Renal pelvis (tissue), 12 donors: ENCODE measurements around the gene SLC2A9. TPM values are rescaled to one million over a fixed set of nuclear protein-coding genes. Genes with fewer than 3 reads are reported as not detected.

ENCODE experiments used
- DNase-seq: peaks from one replicate; pipeline ENCODE4 v3.0.0-alpha.2; 2013
- long read RNA-seq, 16 experiments: transcript quantifications; one replicate each; lab custom pipeline, GENCODE V29; 2026
- polyA plus RNA-seq, 3 donors: library from polyadenylated mRNA; unstranded; fragments of 120-200 nt; gene quantifications; one replicate each; pipeline ENCODE4 v1.2.1, GENCODE V29; 2013; ENCODE audit not compliant: insufficient read length in 3 of 3

The SLC2A9 gene
- polyA plus RNA-seq = 10 to 100 TPM; 10.0 to 13.3 (median 10.3) TPM
- long read RNA-seq, donor 1 = 0 reads
- long read RNA-seq, donor 2, partial matches to known transcripts = 0 of 2 reads
- long read RNA-seq, donor 2, other reads (novel, unspliced or antisense) = 0 of 2 reads
- long read RNA-seq, donor 3 = 0 reads
- long read RNA-seq, donor 4, partial matches to known transcripts = 0 of 1 reads
- long read RNA-seq, donor 4, other reads (novel, unspliced or antisense) = 0 of 1 reads
- long read RNA-seq, donor 5, partial matches to known transcripts = 0 of 1 reads
- long read RNA-seq, donor 5, other reads (novel, unspliced or antisense) = 0 of 1 reads
- long read RNA-seq, donor 6, partial matches to known transcripts = 0 of 1 reads
- long read RNA-seq, donor 6, other reads (novel, unspliced or antisense) = 0 of 1 reads
- long read RNA-seq, donor 7, partial matches to known transcripts = 0 of 4 reads
- long read RNA-seq, donor 7, other reads (novel, unspliced or antisense) = 0 of 4 reads
- long read RNA-seq, donor 8 = 0 reads
- long read RNA-seq, donor 9 = 0 reads
- long read RNA-seq, donor 10, partial matches to known transcripts = 0 of 1 reads
- long read RNA-seq, donor 10, other reads (novel, unspliced or antisense) = 0 of 1 reads
- long read RNA-seq, donor 11 = 0 reads
- long read RNA-seq, donor 12, partial matches to known transcripts = 0 of 1 reads
- long read RNA-seq, donor 12, other reads (novel, unspliced or antisense) = 0 of 1 reads
- long read RNA-seq, donor 13 = 0 reads
- long read RNA-seq, donor 14 = 0 reads
- long read RNA-seq, donor 15, partial matches to known transcripts = 0 of 1 reads
- long read RNA-seq, donor 15, other reads (novel, unspliced or antisense) = 0 of 1 reads
- long read RNA-seq, donor 16, partial matches to known transcripts = 0 of 1 reads
- long read RNA-seq, donor 16, other reads (novel, unspliced or antisense) = 0 of 1 reads

GRCh38 chr4:10020871-10021652 is at the start of gene SLC2A9:
Gene SLC2A9 (minus strand): TSS chr4:10021497. CDS start chr4:10021429, 68 bp downstream.
- no peak for DNase-seq

DNA sequence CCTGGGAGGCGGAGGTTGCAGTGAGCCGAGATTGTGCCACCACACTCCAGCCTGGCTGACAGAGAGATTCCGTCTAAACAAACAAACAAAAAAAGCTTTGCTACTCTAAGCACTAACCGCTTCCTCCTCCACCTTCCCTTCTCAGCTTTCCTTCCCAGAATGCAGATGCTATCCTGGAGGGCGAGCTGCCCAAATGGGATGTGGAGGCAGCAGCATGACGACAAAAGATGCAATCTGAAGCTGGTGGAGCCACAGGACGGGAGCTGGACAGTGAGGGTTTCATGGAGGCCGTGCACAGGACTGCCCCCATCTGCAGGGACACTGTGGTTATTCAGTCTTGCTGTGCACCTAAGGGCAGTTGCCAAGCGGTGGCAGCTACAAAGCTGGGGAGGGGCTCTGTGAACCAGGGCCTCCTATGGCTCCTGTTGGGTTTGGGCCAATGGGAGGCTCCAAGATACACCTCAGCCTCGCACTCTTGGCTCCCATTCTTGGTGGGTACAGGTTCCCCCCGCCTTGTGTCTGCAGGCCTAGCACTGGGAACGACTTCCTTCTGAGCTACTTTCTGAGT is 47.9 kb upstream of the SLC2A9 start:
- no peak for DNase-seq

DNA sequence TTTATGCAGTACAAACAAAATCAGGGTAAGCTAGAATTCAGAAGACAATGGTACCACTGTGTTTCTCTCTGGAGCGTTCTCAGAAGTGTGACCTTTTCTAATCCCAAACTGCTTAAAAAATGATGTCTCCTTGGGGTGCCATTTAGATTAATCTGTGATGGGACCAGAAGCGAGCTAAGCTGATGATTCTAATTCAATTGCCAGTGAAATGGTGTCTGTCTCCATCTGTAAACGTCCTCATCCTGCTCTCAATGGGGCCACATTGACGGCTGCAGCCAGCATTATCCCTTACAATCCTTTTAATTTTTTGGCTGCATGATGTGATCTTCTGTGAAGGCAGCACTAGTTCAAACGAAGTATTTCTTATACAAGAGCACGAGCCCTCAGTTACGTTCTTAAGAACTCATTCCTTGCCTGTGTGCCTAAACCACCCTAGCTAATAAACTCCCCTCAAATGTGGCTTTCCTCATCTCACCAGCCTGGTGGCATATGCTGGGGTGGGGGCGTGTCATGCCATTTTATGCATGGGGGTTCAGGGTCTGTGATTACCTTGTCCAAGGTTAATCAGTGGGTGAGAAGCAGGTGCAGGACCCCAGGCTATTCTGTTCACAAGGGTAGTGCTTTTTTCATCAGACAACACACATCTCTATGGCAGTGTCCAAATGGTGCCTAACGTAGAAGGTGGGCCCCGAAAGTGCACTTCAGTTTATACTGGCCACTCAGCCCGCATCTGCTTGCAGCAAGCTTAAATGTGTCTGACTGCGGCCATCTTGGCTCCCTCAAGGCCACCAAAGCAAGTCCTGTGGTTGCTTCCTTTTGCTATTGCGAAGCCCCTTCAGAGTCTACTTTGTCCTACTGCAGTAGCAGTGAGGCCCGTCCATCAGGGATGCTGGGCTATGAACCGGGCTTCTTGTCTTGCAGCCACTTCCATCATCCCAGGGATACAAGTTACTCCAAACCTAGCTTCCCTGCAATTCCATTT is 45.7 kb upstream of the SLC2A9 start:
- DNase-seq = no peak

DNA sequence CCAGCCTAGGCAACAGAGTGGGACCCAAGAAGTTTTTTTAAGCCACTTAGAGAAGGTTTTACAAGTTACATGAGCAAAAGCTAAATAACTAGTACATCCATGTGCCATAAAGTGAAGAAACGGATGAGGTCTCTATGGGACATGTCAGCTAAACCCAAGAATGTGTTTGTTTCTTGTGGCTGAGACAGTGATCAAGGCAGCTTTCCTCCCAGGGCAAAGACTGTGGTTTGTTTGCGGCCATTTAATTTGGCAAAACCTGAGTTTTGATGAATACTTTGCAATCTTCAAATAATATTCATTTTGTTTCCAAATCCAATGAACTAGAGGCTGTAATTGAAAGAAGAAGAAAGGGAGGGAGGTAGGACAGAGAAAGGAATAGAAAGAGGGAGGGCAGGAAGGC is 44.9 kb upstream of the SLC2A9 start:
- no peak for DNase-seq

DNA sequence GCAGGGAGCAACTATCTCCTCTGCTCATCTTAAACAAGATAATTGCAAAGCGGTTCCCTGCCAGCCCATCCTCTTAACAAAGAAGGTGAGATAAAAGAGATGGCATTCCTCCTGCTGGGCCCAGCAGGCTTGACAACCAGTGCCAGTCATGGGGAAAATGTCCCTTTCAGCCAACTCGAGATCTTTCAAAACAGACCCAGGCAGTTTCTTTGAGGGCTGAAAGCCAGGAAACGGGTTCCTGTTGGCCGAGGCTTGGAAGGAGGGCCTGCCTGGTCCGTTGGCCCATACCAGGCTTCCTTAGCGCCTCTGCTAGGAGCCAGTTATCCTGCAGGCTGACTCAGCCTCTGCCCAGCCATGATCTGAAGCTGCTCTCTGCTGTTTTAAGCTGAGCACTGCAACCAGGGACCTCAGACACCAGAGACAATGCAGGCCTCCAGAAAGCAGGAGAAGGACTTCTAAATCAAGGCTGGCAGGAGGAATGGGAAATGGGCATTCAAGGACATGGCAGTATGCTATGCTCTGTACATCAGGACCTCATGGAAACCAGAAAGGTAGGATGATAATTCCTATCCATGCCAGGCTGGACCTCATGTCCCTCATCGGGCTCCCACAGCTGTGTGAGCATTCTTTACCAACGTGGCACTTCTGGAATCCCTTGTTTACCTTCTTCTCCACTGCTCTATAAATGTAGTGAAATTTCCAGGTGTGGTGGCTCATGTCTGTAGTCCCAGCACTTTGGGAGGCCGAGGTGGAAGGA is 42.4 kb upstream of the SLC2A9 start:
- no peak for DNase-seq

DNA sequence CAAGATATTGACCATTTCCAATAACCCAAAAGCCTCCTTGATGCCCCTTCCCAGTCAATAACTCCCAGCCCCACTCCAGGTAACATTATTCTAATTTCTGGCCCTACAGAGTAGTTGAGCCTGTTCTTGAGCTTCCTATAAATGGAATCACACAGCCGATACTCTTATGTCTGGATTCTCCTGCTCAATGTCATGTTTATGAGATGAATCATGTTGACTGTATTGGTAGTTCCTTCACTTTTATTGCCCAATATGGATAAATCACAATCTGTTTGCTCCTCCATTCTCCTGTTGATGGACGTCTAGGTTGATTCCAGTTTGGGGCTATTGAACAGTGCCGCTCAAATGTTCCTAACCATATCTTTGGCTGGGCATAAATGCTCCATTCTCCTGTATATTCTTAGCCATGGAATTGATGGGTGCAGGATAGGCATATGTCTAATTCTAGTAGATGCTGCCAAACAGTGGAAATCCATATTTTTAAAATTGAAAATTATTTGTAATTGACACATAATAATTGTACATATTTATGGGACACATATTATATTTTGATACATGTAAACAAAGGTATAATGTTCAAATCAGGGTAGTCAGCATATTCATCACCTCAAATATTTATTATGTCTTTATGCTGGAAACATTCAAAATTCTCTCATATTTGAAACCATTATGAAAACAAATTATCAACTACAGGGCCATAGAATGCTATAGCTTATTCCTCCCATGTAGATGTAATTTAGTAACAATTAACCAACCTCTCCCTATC is 40.5 kb upstream of the SLC2A9 start:
- no peak for DNase-seq

GRCh38 chr4:10058371-10058770 is 37.1 kb upstream of the SLC2A9 start:
- no peak for DNase-seq

DNA sequence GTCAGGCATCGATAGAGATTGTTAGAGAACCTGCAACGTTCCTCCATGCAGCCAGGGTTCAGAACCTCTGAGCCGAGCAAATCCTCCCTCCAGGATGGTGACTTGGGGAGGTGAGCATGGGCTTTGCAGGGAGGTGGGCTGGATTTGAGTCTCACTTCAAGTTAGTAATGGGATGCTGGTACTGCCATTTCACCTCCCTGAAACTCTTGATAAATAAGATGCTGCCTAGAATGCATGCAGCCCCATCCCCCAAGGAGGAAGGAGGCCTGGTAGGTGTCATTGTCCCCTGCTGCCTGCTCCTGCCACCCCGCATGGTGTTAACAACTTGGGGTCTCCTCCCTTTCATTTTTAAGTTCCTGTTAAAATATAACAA is 35.7 kb upstream of the SLC2A9 start:
- DNase-seq = no peak

DNA sequence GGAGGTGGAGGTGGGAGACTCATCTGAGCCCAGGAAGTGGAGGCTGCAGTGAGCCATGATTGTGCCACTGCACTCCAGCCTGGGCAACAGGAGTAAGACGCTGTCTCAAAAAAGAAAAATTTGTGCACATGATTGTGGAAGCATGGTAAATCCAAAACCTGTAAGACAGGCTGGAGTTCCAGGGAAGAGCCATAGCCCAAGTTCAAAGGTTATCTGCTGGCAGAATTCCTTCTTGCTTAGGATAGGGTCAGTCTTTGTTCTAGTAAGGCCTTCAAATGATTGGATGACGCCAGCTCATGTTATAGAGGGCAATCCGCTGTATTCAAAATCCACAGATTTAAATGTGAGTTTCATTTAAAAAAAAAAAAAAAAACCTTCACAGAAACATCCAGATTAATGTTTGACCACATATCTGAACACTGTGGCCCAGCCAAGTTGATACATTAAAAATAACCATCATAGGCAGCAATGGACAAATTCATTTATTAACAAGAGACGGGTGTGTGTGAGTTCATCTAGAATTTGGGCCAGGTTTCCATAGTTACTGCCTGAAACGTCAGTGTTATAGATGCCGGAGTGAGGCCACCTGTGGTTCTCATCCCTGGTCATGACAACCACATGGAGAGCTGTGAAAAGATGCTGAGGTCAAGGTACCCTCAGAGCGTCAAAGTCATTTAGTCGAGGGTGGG is 35.2 kb upstream of the SLC2A9 start:
- DNase-seq = no peak

GRCh38 chr4:10055871-10056270 is 34.6 kb upstream of the SLC2A9 start:
- DNase-seq = no peak

- no peak for DNase-seq
Observed at GRCh38 chr4:10054571-10055041, 33.3 kb upstream of the SLC2A9 start.

DNA sequence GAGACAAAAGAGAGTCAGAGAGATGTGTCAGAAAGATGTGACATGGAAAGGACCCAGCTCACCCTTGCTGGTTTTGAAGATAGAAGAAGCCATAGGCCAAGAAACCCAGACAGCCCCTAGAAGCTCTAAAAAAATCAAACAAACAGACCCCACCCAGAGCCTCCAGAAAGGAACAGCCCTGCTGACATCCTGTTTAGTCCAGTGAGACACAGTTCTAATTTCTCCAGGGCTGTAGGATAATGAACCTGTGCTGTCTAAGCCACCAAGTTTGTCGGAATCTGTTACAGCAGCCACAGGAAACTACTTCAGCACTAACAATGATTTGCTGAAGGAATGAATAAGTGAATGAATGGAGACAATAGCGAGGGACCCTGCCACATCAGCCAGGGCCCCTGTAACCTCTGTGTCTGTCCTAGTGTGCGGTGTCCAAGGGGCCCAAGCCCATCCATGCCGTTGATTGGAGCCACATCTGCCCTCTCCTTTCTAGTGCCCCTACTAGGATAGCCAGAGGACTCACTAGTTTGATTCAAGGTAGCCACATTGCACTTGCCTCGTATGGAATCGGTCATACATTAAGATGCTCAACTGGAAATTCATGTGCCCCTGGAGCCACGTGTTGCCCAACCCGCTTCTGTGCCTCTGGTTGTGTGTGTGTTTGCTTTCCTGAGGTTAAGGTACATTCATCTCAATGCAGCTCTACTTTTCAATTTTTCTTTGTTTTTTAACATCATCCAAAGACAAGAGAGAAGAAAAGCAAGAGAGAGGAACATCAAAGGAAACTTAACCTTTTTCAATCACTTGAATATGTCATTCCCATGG is 32.5 kb upstream of the SLC2A9 start:
- no peak for DNase-seq

GRCh38 chr4:10051517-10052135 is 30.3 kb upstream of the SLC2A9 start:
- DNase-seq = no peak

DNA sequence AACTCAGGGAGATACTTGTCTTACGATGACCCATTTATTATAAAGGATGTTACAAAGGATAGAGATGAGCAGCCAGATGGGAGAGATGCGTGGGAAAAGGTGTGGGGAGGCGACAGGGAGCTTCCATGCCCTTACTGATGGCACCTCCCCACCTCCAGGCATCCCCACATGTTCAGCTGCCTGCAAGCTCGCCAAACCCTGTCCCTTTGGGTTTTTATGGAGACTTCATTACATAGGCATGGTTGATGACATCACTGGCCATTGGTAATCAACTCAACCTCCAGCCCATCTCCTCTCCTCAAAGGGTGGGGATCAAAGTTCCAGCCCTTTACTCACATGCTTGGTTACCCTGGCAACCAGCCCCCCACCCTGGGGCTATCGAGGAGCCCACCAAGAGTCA is 29.4 kb upstream of the SLC2A9 start:
- DNase-seq = no peak

GRCh38 chr4:10050261-10050661 is 29.0 kb upstream of the SLC2A9 start:
- DNase-seq = no peak

DNA sequence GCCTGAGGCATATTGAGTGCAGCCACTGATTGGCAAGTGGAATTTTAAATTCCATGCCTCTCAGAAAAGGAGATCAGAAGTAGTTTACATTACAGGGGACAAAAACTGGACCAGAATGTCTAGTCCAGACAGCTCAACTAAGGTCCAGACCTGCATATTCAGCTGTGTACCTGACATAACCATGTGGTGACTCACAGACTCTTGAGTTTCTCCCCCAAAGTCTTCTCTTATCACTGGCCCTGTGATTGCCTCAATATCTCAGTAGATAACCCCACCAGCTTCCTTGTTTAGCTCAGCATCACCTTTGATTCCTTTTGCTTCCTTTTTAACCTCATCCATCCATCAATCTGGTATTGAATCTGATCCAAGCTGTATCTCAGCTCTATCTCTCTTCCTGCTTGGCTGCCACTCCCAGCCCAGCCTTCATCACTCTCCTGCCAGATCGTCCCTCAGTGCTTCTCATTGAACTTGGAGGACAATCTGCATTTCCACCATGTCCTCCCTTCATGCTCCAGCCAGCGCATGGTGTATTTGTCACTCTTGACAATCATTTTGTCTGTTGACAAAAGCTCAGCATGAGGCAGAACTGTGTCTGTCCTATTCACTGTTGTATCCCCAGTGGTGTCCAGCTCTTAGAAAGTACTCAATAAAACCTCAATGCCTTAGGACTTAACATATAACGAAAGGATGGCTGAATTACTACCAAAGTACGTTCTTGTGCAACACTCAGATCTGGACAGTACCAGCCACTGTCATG is 27.8 kb upstream of the SLC2A9 start:
- no peak for DNase-seq
